IMR-90 (cell line): ENCODE results near the gene SIGLEC12. TPM values are rescaled to one million over a fixed set of nuclear protein-coding genes. Genes with fewer than 3 reads are reported as not detected.

ENCODE experiments used
- ATAC-seq: fragments of 200-7000 bp; cut with Tn5 transposase; 2 replicates; pipeline ENCODE4 v1.9.1; 2020; ENCODE audit warnings: low read depth, mild to moderate bottlenecking, moderate library complexity
- BruUV-seq: library from RNA; stranded (reverse); fragments of 400-500 nt; replicated peaks from 2 replicates; lab custom pipeline; 2021; lab: Mats Ljungman, UMichigan
- CTCF ChIA-PET: fragments of 300-600 bp; formaldehyde crosslinking; extraction: SDS; loops from one replicate; lab custom pipeline; 2021; ENCODE audit warnings: antibody characterized with exemption; lab: Yijun Ruan, JAX
- POLR2A ChIA-PET: fragments of 300-600 bp; sonication (Branson Sonifier 250); formaldehyde crosslinking; loops from one replicate; lab custom pipeline; 2022; ENCODE audit warnings: antibody characterized with exemption; ENCODE audit not compliant: unreplicated experiment; lab: Charles Lee
- DNase-seq: peaks from one replicate; pipeline ENCODE4 v3.0.0; 2013
- H2AFZ ChIP-seq: replicated peaks from 2 replicates; pipeline ENCODE3; 2013; ENCODE audit warnings: low read length, mild to moderate bottlenecking; ENCODE audit not compliant: poor library complexity
- H2AK5ac ChIP-seq: 2 replicates; pipeline ENCODE4 v1.6.1; 2013; ENCODE audit warnings: low read depth, low read length, inconsistent platforms
- H2AK9ac ChIP-seq: replicated peaks from 2 replicates; pipeline ENCODE3; 2013; ENCODE audit warnings: mild to moderate bottlenecking, low read depth, low read length, moderate library complexity; ENCODE audit not compliant: poor library complexity
- H2BK120ac ChIP-seq: 2 replicates; pipeline ENCODE4 v1.6.1; 2013; ENCODE audit warnings: low read depth, low read length, inconsistent platforms
- H2BK15ac ChIP-seq: 3 replicates; pipeline ENCODE4 v1.6.1; 2013; ENCODE audit warnings: low read depth, low read length, inconsistent platforms
- H2BK20ac ChIP-seq: 2 replicates; pipeline ENCODE4 v1.6.1; 2013; ENCODE audit warnings: low read depth, mild to moderate bottlenecking, inconsistent platforms, low read length, moderate library complexity
- H2BK5ac ChIP-seq: 2 replicates; pipeline ENCODE4 v1.6.1; 2013; ENCODE audit warnings: mild to moderate bottlenecking, low read depth, low read length, inconsistent platforms; ENCODE audit not compliant: poor library complexity, severe bottlenecking
- H3K14ac ChIP-seq: replicated peaks from 2 replicates; pipeline ENCODE4 v1.6.1; 2013; ENCODE audit warnings: low read depth, low read length, inconsistent platforms
- H3K18ac ChIP-seq: 2 replicates; pipeline ENCODE4 v1.6.1; 2013; ENCODE audit warnings: low read depth, low read length, control low read depth
- H3K23ac ChIP-seq: 2 replicates; pipeline ENCODE4 v1.6.1; 2013; ENCODE audit warnings: low read depth, low read length, inconsistent platforms
- H3K27ac ChIP-seq: 2 replicates; pipeline ENCODE4 v1.5.1; 2013; ENCODE audit warnings: mild to moderate bottlenecking, control low read depth, low read length; ENCODE audit not compliant: insufficient read depth
- H3K27me3 ChIP-seq: 2 replicates; pipeline ENCODE4 v1.6.1; 2013; ENCODE audit warnings: low read length; ENCODE audit not compliant: control insufficient read depth, insufficient read depth
- H3K36me3 ChIP-seq: 2 replicates; pipeline ENCODE4 v1.6.1; 2013; ENCODE audit warnings: low read length, mixed read lengths; ENCODE audit not compliant: control insufficient read depth, insufficient read depth
- H3K4ac ChIP-seq: 2 replicates; pipeline ENCODE4 v1.6.1; 2013; ENCODE audit warnings: low read depth, low read length, inconsistent platforms
- H3K4me1 ChIP-seq: 2 replicates; pipeline ENCODE4 v1.6.1; 2013; ENCODE audit warnings: low read length, mixed read lengths; ENCODE audit not compliant: control insufficient read depth, insufficient read depth
- H3K4me2 ChIP-seq: 2 replicates; pipeline ENCODE4 v1.6.1; 2013; ENCODE audit warnings: low read depth, mild to moderate bottlenecking, control low read depth, low read length, moderate library complexity
- H3K4me3 ChIP-seq: 2 replicates; pipeline ENCODE4 v1.5.1; 2013; ENCODE audit warnings: low read depth, mild to moderate bottlenecking, control low read depth, low read length, moderate library complexity; ENCODE audit not compliant: insufficient read depth
- H3K56ac ChIP-seq: 2 replicates; pipeline ENCODE4 v1.6.1; 2013; ENCODE audit warnings: low read length, inconsistent platforms; ENCODE audit not compliant: insufficient read depth; ENCODE audit errors: extremely low read depth
- H3K79me1 ChIP-seq, 2 experiments: 2 replicates each; pipeline ENCODE4 v1.6.1; 2013; ENCODE audit warnings: low read length in 2 of 2, inconsistent platforms in 1 of 2, low read depth in 1 of 2
- H3K9ac ChIP-seq: 2 replicates; pipeline ENCODE4 v1.6.1; 2013; ENCODE audit warnings: low read depth, low read length, control low read depth
- H3K9me1 ChIP-seq: 2 replicates; pipeline ENCODE4 v1.6.1; 2013; ENCODE audit warnings: low read length, inconsistent platforms; ENCODE audit not compliant: insufficient read depth
- H3K9me3 ChIP-seq: 2 replicates; pipeline ENCODE4 v1.6.1; 2013; ENCODE audit warnings: low read length; ENCODE audit not compliant: control insufficient read depth, insufficient read depth
- H4K20me1 ChIP-seq: 2 replicates; pipeline ENCODE4 v1.6.1; 2013; ENCODE audit warnings: low read length, inconsistent platforms; ENCODE audit not compliant: insufficient read depth
- H4K5ac ChIP-seq: 2 replicates; pipeline ENCODE4 v1.6.1; 2013; ENCODE audit warnings: mild to moderate bottlenecking, low read depth, low read length, control low read depth
- H4K8ac ChIP-seq, 2 experiments: 2 replicates each; pipeline ENCODE4 v1.6.1; 2013; ENCODE audit warnings: low read depth in 2 of 2, low read length in 2 of 2, control low read depth in 1 of 2, inconsistent platforms in 1 of 2
- H4K91ac ChIP-seq: 2 replicates; pipeline ENCODE4 v1.6.1; 2013; ENCODE audit warnings: low read depth, low read length, inconsistent platforms; ENCODE audit not compliant: insufficient read depth
- CEBPB ChIP-seq: IDR thresholded peaks from 2 replicates; pipeline ENCODE4 v1.6.1; 2012; ENCODE audit warnings: low read depth, low read length, improper control_type of control experiment
- FOS ChIP-seq: fragments of 150-350 bp; IDR thresholded peaks from 2 replicates; pipeline ENCODE4 v1.6.1; 2016; ENCODE audit warnings: low read depth, low read length
- MXI1 ChIP-seq: IDR thresholded peaks from 2 replicates; pipeline ENCODE4 v1.6.1; 2012; ENCODE audit warnings: low read depth, mild to moderate bottlenecking, low read length, moderate library complexity, borderline replicate concordance
- RAD21 ChIP-seq: IDR thresholded peaks from 2 replicates; pipeline ENCODE4 v1.6.1; 2012; ENCODE audit warnings: low read length, improper control_type of control experiment
- RCOR1 ChIP-seq: IDR thresholded peaks from 2 replicates; pipeline ENCODE4 v1.6.1; 2012; ENCODE audit warnings: mild to moderate bottlenecking, low read length, improper control_type of control experiment; ENCODE audit not compliant: insufficient replicate concordance
- WGBS, 2 experiments: methylation state at CpG; one replicate each; pipeline versions ENCODE4 v1.1.5 to v1.1.7; 2013; ENCODE audit warnings: missing lambda C conversion rate in 2 of 2; ENCODE audit not compliant: insufficient read length in 1 of 2; ENCODE audit errors: extremely low coverage in 2 of 2; 5-methylcytosine and 5-hydroxymethylcytosine counted together
- dilution Hi-C: fragments of 300-500 bp; cut with HindIII; formaldehyde crosslinking; loops from one replicate; pipeline ENCODE4 v1.14.3; 2018; ENCODE audit warnings: low sequenced_read_pairs; ENCODE audit not compliant: unreplicated experiment
- in situ Hi-C: fragments of 300-500 bp; cut with MboI; formaldehyde crosslinking; loops from 3 replicates; pipeline ENCODE4 v1.14.3; 2019; ENCODE audit warnings: low sequenced_read_pairs, inconsistent platforms, mixed read lengths
- intact Hi-C: fragments of 100-400 bp; cut with micrococcal nuclease; formaldehyde crosslinking; loops from 2 replicates; pipeline ENCODE4 v1.10.0; 2022
- polyA plus RNA-seq, 3 experiments: library from polyadenylated mRNA; depleted of rRNA; stranded (reverse); fragments of >200 nt; gene quantifications; 2 replicates each; pipeline ENCODE4 v1.2.3, GENCODE V29; 2012; ENCODE audit warnings: low replicate concordance in 1 of 3
- total RNA-seq: library from RNA; depleted of rRNA; stranded (reverse); fragments of >200 nt; gene quantifications from 2 replicates; pipeline ENCODE4 v1.2.3, GENCODE V29; 2012
- TF ChIP-seq, protein P1 (sequence below): fragments of 150-350 bp; IDR thresholded peaks from 2 replicates; pipeline ENCODE4 v1.6.1; 2016; ENCODE audit warnings: low read depth, mild to moderate bottlenecking, low read length, moderate library complexity, borderline replicate concordance

SIGLEC12 gene
- total and polyA plus RNA-seq, 2 of the 4 experiments (the other 2 are of a cell fraction), result not detected

DNA sequence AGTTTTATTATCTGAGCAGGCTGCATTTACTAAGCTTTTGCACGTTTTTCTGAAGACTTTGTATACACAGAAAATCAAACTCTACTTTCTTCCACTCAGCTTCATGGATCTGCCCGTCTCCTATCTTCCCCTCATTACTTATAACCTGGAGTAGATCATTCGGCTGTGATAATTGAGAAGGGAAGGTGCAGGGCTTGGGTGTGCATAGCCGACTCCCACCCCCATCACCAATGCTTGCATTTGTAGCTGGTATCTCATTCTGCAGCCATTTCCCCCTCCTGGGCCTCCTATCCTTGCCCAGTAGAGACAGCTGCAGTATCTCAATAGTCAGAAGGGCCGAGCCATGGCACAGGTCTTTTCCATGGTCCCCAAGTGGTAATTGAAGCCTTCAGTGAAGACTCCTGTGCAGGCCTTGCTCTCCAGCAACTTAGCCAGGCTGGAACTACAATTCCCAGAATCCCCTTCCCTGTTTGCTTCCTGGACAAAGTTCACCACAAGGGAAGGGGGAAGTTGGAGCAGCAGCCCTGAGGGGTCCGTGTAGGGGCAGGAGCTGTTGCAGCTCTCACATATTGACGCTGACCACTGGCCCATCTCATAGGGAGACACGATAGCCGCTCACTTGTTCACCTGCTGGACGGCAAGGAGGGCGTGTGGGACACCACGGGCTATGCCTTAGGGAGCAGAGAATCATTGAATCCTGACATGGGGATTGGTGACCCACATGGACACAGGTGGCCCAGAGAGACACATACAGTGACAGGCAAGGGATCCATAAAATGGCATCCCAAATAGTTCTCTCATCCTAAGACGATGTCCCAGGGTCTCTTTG, 41.2 kb downstream of the SIGLEC12 start:
- peak overlapping the region in 1 of 2 experiments; percentile 19; a peak in 1 of 4 replicates for H4K8ac ChIP-seq
- no peak overlapping the region for H2BK5ac ChIP-seq
- no peak overlapping the region for H3K9ac ChIP-seq
- no peaks in the 10 kb centered on the region for H3K36me3 ChIP-seq
- no peak overlapping the region for H3K4ac ChIP-seq
- no peak overlapping the region for H2AK9ac ChIP-seq
- H3K4me1 ChIP-seq, result no peaks in the 10 kb centered on the region
- H4K20me1 ChIP-seq, result no peaks in the 10 kb centered on the region
- ChIA-PET CTCF (no interaction called here), POLR2A (interaction anchor here (0.6 kb wide), 1 partner anchor 265 kb away, joined by 9 read pairs; no protein-coding TSS in a partner anchor)
- no peak overlapping the region for H2BK20ac ChIP-seq
- no peak overlapping the region for H3K23ac ChIP-seq
- no TSS peak for BruUV-seq
- H3K9me3 ChIP-seq, result peaks cover 2% of the 10 kb centered on the region; the same call in 1 of the 2 replicates
- H3K79me1 ChIP-seq, result no peaks in the 10 kb centered on the region
- peak overlapping the region; percentile 63 for H2AFZ ChIP-seq
- TF ChIP-seq RAD21, result no peak
- no peak for TF ChIP-seq CEBPB
- TF ChIP-seq MXI1, result no peak
- no peak for TF ChIP-seq FOS
- no peak for TF ChIP-seq RCOR1
- TF ChIP-seq, protein P1, sequence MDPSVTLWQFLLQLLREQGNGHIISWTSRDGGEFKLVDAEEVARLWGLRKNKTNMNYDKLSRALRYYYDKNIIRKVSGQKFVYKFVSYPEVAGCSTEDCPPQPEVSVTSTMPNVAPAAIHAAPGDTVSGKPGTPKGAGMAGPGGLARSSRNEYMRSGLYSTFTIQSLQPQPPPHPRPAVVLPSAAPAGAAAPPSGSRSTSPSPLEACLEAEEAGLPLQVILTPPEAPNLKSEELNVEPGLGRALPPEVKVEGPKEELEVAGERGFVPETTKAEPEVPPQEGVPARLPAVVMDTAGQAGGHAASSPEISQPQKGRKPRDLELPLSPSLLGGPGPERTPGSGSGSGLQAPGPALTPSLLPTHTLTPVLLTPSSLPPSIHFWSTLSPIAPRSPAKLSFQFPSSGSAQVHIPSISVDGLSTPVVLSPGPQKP, result no peak
- no peak overlapping the region for H3K18ac ChIP-seq
- no peak overlapping the region for H2BK120ac ChIP-seq
- H3K14ac ChIP-seq, result no peak overlapping the region
- 48% methylated on average over 6 of the region's 13 CpGs; no CpG with 5 or more reads in 1 of the 2 experiments for WGBS, 2 experiments
- no peak overlapping the region for H4K91ac ChIP-seq
- no peak overlapping the region for H2AK5ac ChIP-seq
- ATAC-seq, result peak; percentile 42
- dilution Hi-C loops, result no loop called here
- intact Hi-C loops, result no loop called here
- H3K56ac ChIP-seq, result no peak overlapping the region
- H3K9me1 ChIP-seq, result no peaks in the 10 kb centered on the region
- no peak overlapping the region for H2BK15ac ChIP-seq
- H3K27me3 ChIP-seq, result no peaks in the 10 kb centered on the region
- no peak overlapping the region for H3K4me2 ChIP-seq
- H3K27ac ChIP-seq, result no peak overlapping the region
- H3K4me3 ChIP-seq, result peak overlapping the region; percentile 19; the same call in 1 of the 2 replicates
- no peak overlapping the region for H4K5ac ChIP-seq
- peak; percentile 7 for DNase-seq
- in situ Hi-C loops, result no loop called here
